GM12892 (cell line): ENCODE results near the gene NOPCHAP1.

ENCODE experiments used
- POLR2A ChIP-seq: IDR thresholded peaks from 2 replicates; pipeline ENCODE4 v1.6.1; 2011; ENCODE audit warnings: low read depth, low read length, control low read depth
- POLR2AphosphoS5 ChIP-seq: IDR thresholded peaks from 2 replicates; pipeline ENCODE4 v1.6.1; 2011; ENCODE audit warnings: low read depth, low read length, control low read depth

- TF ChIP-seq POLR2AphosphoS5 (no peak), POLR2A (no peak)
Observed at GRCh38 chr12:105026411-105026810, 40.3 kb downstream of the NOPCHAP1 start.
